Measurements from ENCODE around the gene KIF2C.

DNA sequence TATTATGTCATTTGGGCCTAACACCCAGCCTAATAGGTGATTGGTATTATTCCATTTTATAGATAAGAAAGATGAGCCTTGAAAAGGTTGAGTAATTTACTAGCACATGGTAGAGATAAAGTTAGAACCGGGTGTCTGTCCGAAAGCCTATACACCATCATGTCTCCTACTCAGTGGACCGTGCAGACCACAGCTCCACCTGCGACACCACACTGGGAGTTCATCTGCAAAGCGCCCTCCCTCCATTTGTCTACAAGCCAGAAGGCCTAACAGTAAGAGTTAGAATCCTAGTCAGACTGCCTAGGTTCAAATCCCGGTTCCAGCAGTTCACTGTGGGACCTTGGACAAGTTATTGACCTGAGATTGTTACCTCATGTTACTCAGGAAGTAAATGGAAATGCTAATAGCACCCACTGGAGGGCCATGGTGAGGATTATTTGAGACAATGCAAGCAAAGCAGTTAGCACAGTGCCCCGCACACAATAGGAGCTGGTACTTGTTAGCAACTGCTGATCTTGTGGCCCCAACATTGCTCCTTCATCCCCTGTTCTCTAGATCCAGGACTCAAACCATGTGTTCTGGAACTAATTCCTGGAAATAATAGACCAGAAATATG is 44.7 kb upstream of the KIF2C start:
- TF ChIP-seq, protein P1, sequence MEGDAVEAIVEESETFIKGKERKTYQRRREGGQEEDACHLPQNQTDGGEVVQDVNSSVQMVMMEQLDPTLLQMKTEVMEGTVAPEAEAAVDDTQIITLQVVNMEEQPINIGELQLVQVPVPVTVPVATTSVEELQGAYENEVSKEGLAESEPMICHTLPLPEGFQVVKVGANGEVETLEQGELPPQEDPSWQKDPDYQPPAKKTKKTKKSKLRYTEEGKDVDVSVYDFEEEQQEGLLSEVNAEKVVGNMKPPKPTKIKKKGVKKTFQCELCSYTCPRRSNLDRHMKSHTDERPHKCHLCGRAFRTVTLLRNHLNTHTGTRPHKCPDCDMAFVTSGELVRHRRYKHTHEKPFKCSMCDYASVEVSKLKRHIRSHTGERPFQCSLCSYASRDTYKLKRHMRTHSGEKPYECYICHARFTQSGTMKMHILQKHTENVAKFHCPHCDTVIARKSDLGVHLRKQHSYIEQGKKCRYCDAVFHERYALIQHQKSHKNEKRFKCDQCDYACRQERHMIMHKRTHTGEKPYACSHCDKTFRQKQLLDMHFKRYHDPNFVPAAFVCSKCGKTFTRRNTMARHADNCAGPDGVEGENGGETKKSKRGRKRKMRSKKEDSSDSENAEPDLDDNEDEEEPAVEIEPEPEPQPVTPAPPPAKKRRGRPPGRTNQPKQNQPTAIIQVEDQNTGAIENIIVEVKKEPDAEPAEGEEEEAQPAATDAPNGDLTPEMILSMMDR (IDR thresholded peaks at IDR 0.05): no peak
- no peak for TF ChIP-seq EZH2 (IDR thresholded peaks at IDR 0.05; ENCODE audit: borderline replicate concordance, insufficient read depth, low read depth, low read length, poor library complexity, severe bottlenecking)

All from B cell (primary cell).